Activated CD8-positive, alpha-beta T cell treated with anti-CD3 and anti-CD28 coated beads for 36 hours (primary cell): ENCODE measurements around the gene CNNM1. TPM values are rescaled to one million over a fixed set of nuclear protein-coding genes. Genes with fewer than 3 reads are reported as not detected.

Experiments used
- ATAC-seq: fragments of 200-7000 bp; cut with Tn5 transposase; one replicate; pipeline ENCODE4 v1.10.0; 2021; ENCODE audit warnings: mild to moderate bottlenecking, moderate library complexity
- CTCF ChIA-PET: fragments of 350-600 bp; sonication (Branson Sonifier 250); formaldehyde crosslinking; loops from one replicate; lab custom pipeline; 2021; ENCODE audit warnings: antibody characterized with exemption; lab: Charles Lee
- POLR2A ChIA-PET: fragments of 350-600 bp; sonication (Branson Sonifier 250); formaldehyde crosslinking; loops from one replicate; lab custom pipeline; 2021; ENCODE audit warnings: antibody characterized with exemption; lab: Charles Lee
- DNase-seq: peaks from one replicate; pipeline ENCODE4 v3.0.0-alpha.2; 2020
- H3K27ac Mint-ChIP-seq: one replicate; pipeline ENCODE4 v1.8.0; 2021; ENCODE audit warnings: mild to moderate bottlenecking, mixed read lengths
- H3K27me3 Mint-ChIP-seq: one replicate; pipeline ENCODE4 v1.8.0; 2021; ENCODE audit warnings: mixed read lengths
- H3K36me3 Mint-ChIP-seq: one replicate; pipeline ENCODE4 v1.8.0; 2021; ENCODE audit warnings: low read depth, mixed read lengths
- H3K4me1 Mint-ChIP-seq: one replicate; pipeline ENCODE4 v1.8.0; 2021; ENCODE audit warnings: low read depth, mixed read lengths
- H3K4me3 Mint-ChIP-seq: one replicate; pipeline ENCODE4 v1.8.0; 2021; ENCODE audit warnings: mild to moderate bottlenecking, moderate library complexity, mixed read lengths
- H3K9me3 Mint-ChIP-seq: one replicate; pipeline ENCODE4 v1.8.0; 2021; ENCODE audit warnings: mixed read lengths
- CTCF ChIP-seq: fragments of 200-600 bp; IDR thresholded peaks from one replicate; pipeline ENCODE4 v1.8.0; 2022; ENCODE audit warnings: antibody characterized with exemption, mild to moderate bottlenecking
- intact Hi-C: fragments of 100-400 bp; cut with micrococcal nuclease; formaldehyde crosslinking; loops from one replicate; pipeline ENCODE4 v1.10.0; 2022
- total RNA-seq, 2 experiments: library from RNA; stranded (reverse); gene quantifications; one replicate each; pipeline ENCODE4 v1.2.3, GENCODE V29; 2021

The CNNM1 gene
- total RNA-seq, 2 experiments from 2014 or later: 0.83 to 1.2 TPM

DNA sequence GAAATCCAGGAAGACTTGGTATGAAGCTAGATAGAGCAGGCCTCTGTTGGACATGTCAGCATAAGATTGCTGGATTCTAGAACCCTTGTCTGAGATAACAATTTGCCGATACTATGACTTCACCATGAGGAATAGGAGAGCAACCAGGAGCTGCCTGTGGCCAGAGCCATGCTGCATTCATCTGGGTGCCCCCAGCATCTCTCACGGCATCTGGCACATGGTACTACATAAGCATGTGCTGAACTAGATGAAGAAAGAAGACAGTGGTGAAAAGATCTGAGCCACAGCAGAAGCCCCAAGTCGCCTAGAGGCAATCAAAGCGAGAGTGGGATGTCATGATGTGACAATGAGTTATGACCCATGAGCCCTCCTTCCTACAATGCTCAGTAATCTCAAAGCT, 81.7 kb downstream of the CNNM1 start:
- POLR2A ChIA-PET: no interaction called here
- H3K9me3 Mint-ChIP-seq: no peaks in the 10 kb centered on the region
- H3K27ac Mint-ChIP-seq: no peak overlapping the region
- intact Hi-C loops: no loop called here
- no peak for TF ChIP-seq CTCF
- H3K4me1 Mint-ChIP-seq: no peaks in the 10 kb centered on the region
- peaks cover 24% of the 10 kb centered on the region for H3K36me3 Mint-ChIP-seq
- CTCF ChIA-PET: no interaction called here
- DNase-seq (no peak), ATAC-seq (no peak)
- no peaks in the 10 kb centered on the region for H3K27me3 Mint-ChIP-seq
- H3K4me3 Mint-ChIP-seq: no peak overlapping the region

DNA sequence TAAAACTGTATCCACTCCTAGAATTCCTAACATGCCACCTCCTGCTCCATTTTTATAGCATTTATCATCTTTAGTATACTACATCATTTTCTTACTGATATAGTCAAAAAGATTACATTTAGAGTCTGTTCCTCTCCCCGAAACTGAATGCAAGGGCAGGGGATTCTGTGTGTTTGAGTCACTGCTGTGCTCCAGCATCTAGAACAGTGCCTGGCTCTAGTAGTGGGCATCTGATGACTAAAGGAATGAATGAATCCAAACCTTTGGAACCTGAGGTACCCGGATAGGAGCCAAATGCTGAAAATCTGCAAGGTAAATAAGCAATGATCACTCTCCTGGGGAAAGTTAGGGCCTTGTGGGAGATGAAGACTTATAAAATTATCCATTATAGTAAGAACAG, 82.4 kb downstream of the CNNM1 start:
- TF ChIP-seq CTCF: no peak
- Mint-ChIP-seq H3K27ac (no peak overlapping the region), H3K36me3 (peaks cover 28% of the 10 kb centered on the region), H3K4me3 (no peak overlapping the region), H3K9me3 (no peaks in the 10 kb centered on the region), H3K27me3 (no peaks in the 10 kb centered on the region), H3K4me1 (no peaks in the 10 kb centered on the region)
- ChIA-PET POLR2A (no interaction called here), CTCF (no interaction called here)
- intact Hi-C loops: no loop called here
- ATAC-seq: no peak
- no peak for DNase-seq

GRCh38 chr10:99412099-99412498, 82.9 kb downstream of the CNNM1 start:
- Mint-ChIP-seq H3K27ac (no peak overlapping the region), H3K36me3 (peaks cover 29% of the 10 kb centered on the region), H3K27me3 (no peaks in the 10 kb centered on the region), H3K4me1 (no peaks in the 10 kb centered on the region), H3K4me3 (no peak overlapping the region), H3K9me3 (no peaks in the 10 kb centered on the region)
- POLR2A ChIA-PET: no interaction called here
- intact Hi-C loops: no loop called here
- DNase-seq (no peak), ATAC-seq (no peak)
- TF ChIP-seq CTCF: no peak
- CTCF ChIA-PET: no interaction called here

DNA sequence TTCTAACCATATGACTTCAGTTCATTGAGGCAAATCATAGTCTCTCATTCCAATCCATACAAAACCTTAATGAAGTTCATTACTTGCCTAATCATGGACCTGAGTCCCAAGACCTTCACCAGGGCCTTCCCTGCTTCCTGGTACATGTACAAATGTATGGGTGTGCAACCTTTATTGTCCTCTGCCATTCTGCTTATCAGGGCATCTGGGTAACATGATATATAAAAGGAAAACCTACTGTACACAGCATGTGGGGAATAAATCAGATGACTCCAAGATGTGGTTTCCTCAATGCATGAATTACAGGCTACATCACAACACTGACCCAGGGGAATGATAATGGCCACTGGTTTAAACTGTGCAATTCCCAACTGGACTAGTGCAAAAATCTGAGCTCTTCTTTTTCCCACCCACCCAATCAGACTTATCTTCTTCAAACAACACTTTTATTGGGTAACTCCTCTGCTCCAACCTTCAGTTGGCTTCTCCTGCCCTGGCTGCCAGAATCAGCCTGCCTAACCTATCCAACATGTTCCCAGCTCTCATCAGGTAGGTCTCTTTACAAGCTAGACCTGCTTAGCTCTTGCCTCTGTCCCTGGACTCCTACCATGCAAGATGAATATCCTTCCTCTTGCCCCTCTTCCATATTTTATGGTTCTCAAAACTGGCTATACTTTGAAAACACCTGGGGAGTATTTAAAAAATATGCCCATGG, 89.9 kb downstream of the CNNM1 start:
- H3K27ac Mint-ChIP-seq: no peak overlapping the region
- no peaks in the 10 kb centered on the region for H3K4me1 Mint-ChIP-seq
- no peaks in the 10 kb centered on the region for H3K27me3 Mint-ChIP-seq
- no peak for ATAC-seq
- H3K36me3 Mint-ChIP-seq: peaks cover 54% of the 10 kb centered on the region
- TF ChIP-seq CTCF: no peak
- no peaks in the 10 kb centered on the region for H3K9me3 Mint-ChIP-seq
- intact Hi-C loops: no loop called here
- no peak for DNase-seq
- H3K4me3 Mint-ChIP-seq: no peak overlapping the region
- ChIA-PET CTCF (interaction anchor here (1.2 to 1.5 kb wide), 2 partner anchors 17 kb away, joined by 3 to 5 read pairs; no protein-coding TSS in a partner anchor), POLR2A (interaction anchor here (1.3 kb wide), 1 partner anchor 11 kb away, joined by 6 read pairs; the partner anchor contains the start of gene GOT1)

DNA sequence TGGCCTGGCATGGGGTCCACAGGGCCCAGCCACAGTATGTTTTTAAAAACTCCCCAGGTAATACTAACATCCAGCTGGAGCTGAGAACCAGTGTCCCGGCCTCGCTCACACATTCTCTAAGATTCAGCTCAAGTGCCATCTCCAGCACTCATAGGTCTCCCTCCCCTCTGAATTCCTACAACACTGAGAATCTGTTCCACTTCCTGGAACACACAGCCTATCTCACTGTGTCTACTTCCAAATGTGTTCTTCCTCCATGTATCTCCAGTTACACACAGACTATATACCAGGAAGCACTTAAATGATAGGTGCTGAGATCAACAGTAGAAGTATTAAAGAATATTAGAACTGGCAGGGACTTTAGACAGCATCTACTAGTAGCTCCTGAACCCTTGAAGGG, 90.5 kb downstream of the CNNM1 start:
- intact Hi-C loops: no loop called here
- ATAC-seq (no peak), DNase-seq (no peak)
- ChIA-PET CTCF (interaction anchor here (1.2 to 1.5 kb wide), 2 partner anchors 17 kb away, joined by 3 to 5 read pairs; no protein-coding TSS in a partner anchor), POLR2A (interaction anchor here (1.0 to 1.3 kb wide), 2 partner anchors 11 to 23 kb away, joined by 3 to 6 read pairs; partner anchors contain the start of gene GOT1)
- Mint-ChIP-seq H3K4me3 (no peak overlapping the region), H3K27me3 (no peaks in the 10 kb centered on the region), H3K36me3 (peaks cover 50% of the 10 kb centered on the region), H3K9me3 (no peaks in the 10 kb centered on the region), H3K27ac (no peak overlapping the region), H3K4me1 (no peaks in the 10 kb centered on the region)
- TF ChIP-seq CTCF: no peak
